Fibroblast of skin of scalp (primary cell): ENCODE measurements around the gene EPS8L2. TPM values are rescaled to one million over a fixed set of nuclear protein-coding genes. Genes with fewer than 3 reads are reported as not detected.

ENCODE experiments used
- DNase-seq: peaks from one replicate; pipeline ENCODE4 v3.0.0-alpha.2; 2013
- polyA plus RNA-seq, 2 experiments: library from polyadenylated mRNA; unstranded; fragments of 120-200 nt; gene quantifications; one replicate each; pipeline ENCODE4 v1.2.1, GENCODE V29; 2013; ENCODE audit not compliant: insufficient read length in 2 of 2

EPS8L2 gene
- 7.1 TPM for polyA plus RNA-seq (2013, experiment 1 of 2; ENCODE audit: insufficient read length)
- polyA plus RNA-seq (2013, experiment 2 of 2; ENCODE audit: insufficient read length), result 8.7 TPM

DNA sequence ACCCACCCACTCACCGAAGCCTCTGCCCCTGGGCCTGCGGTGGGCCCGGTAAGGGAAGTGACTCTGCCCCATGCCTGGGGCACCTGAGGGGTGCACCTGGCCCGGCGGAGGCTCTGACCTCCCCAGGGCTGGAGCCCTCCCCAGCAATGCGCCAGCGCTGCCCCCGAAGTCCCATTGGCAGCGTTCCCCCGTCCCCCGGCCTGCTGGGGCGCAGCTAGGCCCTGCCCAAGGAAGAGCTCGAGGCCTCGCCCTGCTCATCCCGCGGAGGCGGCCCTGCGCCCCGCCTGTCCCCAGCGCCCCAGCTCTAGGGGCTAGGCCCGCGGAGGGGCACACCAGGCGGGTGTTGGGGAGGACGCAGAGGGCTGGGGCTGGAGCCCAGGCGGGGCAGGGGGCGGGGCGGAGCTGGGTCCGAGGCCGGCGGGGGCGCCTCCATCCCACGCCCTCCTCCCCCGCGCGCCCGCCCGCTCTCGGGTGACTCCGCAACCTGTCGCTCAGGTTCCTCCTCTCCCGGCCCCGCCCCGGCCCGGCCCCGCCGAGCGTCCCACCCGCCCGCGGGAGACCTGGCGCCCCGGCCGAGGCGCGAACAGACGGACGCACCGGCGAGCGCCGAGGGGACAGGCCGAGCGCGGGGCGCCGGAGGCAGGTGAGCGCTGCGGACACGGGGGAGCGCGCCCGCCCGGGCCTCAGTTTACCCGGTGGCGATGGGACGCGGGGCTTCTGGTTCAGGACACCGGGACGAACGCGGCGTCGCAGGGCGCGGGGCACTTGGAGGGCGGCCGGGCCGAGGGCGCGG is at the start of gene EPS8L2:
EPS8L2 (plus strand) TSS at position 586 of the 793 bp plus-strand sequence. CDS start 3,177 bp downstream, outside the sequence.
- DNase-seq, result no peak

DNA sequence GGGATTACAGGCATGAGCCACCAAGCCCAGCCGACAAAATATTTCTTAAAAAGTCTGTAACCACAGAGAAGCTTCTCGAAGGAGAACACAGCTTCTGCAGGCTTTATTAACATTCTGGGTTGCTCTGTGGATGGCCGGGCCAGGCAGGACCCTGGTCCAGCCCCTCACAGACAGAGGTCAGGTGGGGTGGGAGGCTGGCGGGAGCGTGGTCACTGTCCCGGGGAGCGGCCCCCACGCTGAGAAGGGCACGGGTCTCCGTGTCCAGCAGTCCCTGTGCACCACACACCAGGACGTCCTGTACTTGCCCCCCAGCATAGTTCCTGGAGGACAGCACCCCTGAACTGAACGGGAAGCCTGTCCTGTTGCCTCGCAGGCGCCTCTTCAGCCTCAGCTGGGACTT is 49.6 kb upstream of the EPS8L2 start:
- DNase-seq, result no peak

DNA sequence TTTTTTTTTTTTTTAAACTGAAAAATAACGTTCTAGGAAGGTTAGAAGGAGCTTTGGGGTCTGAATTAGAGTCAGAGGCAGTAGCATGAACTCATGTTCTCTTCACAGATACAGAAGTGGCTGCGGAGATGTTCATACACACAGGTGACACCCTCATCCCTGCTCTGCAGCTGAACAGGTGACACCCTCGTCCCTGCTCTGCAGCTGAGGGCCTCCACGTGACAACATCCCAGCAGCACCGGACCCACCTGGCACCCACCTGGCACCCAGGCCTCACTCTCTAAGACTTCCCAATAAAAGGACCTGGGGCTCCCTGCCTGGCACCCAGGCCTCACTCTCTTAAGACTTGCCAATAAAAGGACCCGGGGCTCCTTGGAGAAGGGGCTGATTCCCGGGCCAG is 49.2 kb upstream of the EPS8L2 start:
- DNase-seq, result no peak

DNA sequence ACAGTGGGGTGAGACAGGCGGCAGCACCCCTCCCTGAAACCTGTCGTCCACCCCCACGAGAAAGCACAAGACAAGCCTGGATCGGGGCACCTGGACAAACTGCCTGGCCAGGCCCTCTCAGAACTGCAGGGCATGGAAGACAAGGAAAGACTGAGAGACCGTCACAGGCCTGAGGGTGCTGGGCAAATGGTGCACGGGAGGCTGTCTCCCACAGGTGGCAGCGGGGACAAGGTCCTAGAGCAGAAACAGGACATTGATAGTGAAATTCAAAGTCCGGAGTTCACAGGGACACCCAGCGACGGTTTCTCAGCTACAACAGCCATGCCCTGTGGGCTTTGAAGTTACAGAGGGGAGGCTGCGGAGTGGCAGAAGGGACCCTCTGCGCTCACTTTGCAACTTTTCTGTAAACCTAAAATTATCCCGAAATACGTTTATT is 48.3 kb upstream of the EPS8L2 start:
- DNase-seq, result no peak

DNA sequence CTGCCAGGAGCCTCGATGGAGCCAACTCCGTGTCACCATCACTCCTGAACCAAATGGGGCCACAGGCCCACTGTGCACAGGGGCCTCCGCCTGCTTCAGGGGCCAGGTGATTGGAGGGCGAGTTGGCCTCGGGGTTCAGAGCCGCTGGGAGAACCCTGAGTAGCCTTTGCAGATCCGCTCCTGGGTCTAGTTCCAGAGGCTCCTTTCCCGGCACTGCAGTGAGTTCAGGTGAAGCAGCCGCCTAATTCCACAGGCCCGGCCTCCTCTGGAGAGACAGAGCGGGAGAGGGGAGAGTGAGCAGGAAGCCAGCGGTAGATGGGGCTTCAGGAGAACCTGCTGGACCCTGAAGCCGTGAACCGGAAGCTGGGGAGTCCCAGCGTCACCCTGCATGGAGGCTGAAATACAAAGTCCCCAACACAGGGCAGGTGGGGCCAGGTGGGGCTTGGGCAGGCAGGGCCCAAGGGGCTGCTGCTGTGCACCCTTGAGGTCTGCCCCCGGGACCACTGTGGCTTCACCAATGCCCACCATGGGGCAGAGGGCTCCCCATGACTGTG is 46.4 kb upstream of the EPS8L2 start:
- no peak for DNase-seq

DNA sequence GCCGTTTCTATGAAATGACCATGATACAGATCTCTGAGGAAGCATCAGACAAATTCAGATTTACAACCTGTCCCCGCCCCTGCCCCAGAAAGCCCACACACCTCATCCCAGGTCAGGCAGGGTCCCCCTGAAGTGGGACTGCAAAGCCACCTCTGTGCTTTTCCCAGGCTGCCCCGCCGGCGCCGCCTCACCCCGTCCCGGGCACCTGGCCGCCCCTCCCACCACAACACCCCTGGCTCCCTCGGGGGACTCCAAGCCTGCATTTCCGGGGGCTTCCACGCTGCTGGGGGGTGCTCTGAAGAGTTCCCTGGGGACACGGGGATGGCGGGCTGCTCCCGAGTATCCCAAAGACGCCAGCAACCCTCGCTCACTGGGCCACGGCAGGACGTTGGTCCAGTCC is 45.8 kb upstream of the EPS8L2 start:
- DNase-seq, result no peak

DNA sequence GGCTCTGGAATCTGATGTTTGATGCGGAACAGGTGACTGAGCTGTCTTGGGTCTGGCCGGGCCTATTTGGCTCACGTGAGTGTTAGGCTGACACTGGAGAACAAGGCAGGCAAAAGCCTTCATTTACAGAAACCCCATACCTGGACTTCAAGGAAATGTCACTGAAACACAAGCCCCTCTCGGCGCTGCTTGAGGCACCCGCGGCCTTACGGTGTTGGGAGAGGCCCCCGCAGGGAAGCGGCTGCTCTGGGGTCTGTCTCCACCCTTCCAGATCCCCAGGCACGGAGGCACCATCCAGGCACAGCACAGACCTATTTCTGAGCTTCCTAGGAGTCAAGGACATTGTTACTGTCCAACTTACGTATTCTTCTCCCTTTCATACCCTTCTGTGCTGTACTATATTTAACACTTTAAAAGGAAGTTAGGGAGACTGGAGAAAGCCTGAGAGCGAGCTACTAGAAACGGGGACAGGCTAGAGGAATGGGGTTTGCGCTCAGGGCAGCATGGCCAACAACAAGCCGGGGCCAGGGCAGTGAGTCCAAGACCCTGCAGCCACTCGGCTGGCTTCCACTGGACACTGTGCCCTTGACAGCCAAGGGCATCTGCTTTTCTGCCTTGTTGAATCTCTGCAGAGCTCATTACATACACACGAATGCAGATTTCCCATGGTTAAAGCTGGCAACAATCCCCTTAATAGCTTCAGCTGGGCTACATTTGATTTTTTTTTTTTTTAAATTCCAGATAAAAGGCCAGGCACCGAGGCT is 45.2 kb upstream of the EPS8L2 start:
- DNase-seq, result no peak

DNA sequence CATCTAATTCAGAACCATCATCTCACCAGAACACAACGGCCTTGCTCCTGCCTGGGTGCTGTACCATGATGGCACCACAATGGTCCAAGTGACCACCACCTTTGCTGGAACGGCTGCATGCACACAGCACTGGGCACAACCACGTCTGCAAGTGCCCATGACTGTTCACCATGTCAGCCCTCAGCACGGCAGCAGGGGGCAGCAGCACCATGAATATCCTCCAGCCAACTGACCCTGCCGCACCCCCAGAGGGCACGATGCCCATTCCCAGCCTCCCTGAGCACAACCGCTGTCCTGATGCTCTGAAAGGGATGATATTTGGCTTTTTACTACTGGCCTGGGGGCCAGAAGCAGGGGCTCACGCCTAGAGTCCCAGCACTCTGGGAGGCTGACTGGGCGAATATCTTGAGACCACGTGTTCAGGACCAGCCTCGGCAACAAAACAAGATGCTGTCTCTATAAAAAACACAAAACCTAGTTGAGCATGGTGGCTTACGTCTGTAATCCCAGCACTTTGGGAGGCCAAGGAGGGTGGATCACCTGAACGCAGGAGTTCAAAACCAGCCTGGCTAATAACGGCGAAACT is 43.2 kb upstream of the EPS8L2 start:
- peak; percentile 46 for DNase-seq

DNA sequence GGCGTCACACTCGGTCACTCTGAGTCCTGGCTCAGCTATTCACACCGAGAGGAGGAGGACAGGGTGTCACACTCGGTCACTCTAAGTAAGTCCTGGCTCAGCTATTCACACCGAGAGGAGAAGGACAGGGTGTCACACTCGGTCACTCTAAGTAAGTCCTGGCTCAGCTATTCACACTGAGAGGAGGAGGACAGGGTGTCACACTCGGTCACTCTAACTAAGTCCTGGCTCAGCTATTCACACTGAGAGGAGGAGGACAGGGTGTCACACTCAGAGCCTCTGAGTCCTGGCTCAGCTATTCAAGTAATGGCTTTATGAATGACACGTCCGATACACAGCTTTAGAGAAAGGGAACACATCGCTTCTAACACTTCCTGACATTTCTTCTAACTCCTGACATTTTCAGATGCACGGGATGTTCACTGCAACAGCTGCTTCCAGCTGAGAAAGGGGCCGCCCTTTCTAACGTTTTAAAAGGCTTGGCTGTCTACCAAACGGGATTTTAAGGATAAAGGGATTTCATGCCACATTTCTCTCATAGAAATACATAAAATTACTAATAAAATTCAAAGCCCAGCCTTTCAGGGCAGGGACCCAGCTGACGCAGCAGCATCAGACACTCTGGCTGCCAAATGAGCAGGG is 40.8 kb upstream of the EPS8L2 start:
- DNase-seq, result no peak

DNA sequence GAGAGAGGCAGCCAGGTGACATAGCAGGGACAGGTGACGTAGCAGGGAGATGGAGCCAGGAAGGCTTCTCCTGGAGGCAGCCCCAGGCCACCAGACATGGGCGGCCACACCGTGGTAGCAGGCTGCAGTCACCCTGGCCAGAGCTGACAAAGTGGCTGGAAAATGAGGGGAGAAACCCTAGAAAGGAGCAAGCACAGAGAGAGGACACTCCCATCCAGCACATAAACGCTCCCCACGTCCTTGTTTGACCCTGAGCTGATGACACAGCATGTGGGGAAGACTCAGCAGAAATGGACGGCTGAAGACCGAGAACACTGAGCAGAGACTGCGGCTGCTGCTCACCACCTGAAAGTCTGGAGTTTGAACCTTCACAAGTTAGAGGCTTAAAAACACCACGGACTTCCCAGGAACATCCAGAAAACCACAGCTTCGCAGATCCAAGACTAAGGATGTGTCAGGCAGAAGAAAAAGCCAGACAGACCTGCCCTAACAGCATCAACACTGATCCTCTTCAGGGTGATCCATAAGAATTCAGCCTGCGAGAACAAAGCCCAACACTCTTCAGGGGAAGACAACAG is 40.2 kb upstream of the EPS8L2 start:
- peak; percentile 17 for DNase-seq

DNA sequence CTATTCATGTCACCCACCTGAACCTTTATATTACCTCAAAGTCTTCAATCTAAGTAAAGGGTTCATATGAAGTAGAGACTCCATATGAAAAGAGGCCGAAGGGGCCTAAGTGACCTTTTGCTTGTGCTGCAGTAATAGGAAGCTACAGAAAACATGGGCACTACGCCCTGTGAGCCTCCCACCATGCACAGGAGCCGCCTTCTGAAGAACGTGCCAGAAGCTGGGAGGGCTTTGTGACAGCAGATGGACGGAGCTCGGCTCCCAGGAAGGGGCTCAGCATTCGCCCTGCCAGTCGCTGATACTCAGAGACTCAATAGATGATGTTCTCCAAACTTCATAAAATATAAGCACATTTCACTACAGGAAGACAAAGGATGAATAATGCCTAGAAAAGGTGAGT is 32.2 kb upstream of the EPS8L2 start:
- DNase-seq, result no peak

DNA sequence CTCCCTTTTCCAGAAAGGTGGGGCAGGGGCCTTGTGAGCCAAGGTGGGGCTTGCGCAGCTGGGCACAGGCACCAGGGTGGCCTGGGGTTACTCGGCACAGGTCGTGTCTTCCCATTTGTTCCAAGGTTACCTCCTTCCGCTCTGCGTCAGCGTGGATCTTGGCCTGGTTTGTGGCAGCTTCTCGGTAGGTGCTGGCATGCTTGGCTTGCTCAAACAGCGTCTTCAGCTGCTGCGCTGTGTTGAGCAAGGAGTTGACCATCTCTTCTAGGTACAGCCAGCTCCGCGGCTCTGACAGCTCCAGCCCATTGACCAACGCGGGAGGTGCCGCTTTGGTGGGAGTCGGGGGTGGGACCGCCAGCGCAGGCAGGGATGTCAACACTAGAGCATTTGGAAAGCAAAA is 31.6 kb upstream of the EPS8L2 start:
- DNase-seq, result no peak

DNA sequence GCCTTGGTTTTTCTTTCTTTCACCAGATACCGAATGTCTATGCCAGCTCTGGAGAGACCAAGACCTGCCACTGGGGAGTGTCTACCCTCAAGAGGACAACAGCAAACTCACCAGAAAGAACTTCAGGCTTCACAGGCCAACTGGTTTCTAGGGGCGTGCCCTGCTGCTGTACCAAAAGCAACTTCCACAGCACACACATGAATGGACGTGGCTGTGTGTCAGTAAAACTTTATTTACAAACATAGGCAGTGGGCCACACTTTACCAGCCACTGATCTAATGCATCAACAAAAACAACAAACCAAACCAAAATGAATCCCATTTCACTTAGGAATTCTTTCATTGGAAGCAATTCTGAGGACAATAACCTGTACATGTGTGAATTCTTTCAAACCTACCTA is 27.7 kb upstream of the EPS8L2 start:
- DNase-seq, result no peak

DNA sequence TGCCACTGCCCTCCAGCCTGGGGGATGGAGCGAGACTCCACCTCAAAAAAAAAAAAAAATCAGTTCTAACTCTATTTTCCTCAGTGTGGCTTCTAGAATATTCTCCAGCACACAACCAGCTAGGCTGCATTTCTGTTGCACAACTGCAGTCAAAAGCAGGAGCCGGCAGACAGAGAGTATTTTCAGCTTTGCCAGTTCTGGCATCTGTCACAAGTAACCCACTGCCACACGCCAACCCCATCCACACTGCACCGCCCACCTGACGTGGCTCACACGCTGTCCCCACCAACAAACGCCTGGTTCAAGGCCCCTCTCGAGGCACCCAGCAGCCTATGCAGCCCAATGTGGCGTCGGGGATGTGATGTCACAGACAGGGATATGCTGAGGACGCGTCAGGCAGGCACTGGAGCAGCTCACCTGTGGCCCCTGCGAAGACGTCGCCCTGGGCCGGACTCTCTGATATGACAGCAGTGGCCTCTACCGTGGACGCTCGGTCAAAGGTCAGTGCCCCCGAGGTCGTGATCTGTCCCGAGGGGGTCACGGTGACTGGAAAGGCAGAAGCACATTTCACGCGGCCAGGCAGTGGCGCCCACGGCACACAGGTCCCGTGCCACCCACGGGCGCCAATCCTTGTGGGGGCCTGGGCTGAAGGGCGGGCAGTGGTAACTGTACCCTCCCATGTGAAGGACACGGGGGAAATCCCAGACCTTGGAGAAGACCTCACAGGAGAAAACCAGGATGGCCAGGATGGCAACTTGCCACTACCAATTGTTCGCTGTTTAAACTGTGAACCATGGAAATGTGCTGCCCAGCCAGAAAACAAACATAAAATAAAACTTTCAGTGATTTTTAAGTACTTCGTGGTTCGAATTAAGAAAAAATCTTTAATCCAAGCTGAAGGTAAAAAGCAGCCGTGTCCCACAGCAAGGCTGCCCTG is 26.5 kb upstream of the EPS8L2 start:
- no peak for DNase-seq

DNA sequence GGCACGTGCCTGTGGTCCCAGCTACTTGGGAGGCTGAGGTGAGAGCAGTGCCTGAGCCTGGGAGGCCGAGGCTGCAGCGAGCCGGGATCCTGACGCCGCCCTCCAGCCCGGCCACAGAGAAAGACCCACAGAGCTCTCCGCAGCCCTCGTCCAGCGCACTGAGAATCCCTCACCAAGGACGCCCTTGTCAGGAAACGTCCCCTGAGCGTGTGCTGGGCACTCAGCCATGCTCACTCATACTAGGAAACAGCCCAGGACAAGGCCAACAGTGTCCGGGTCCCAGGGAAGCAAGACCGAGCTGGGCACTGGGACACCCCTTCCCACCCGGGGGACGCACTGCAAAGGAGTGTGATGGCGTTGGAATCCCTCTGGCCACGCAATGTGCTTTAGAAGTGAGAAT is 25.6 kb upstream of the EPS8L2 start:
- DNase-seq, result no peak

DNA sequence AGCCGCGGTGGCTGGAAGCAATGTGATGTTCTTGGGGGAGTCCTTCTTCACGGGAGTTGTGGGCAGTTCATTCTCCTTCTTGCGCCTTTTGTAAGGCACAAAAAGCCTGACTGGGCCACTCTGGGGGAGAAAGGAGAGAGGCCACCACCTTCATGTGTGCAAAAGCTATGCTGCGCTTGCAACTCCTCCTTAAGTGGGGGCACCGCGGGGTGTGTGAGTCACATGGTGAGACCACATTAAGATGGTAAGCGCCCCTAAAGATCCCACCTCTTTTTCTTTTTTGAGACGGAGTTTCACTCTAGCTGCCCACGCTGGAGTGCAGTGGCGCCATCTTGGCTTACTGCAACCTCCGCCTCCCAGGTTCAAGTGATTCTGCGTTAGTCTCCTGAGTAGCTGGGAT is 25.1 kb upstream of the EPS8L2 start:
- DNase-seq, result no peak

DNA sequence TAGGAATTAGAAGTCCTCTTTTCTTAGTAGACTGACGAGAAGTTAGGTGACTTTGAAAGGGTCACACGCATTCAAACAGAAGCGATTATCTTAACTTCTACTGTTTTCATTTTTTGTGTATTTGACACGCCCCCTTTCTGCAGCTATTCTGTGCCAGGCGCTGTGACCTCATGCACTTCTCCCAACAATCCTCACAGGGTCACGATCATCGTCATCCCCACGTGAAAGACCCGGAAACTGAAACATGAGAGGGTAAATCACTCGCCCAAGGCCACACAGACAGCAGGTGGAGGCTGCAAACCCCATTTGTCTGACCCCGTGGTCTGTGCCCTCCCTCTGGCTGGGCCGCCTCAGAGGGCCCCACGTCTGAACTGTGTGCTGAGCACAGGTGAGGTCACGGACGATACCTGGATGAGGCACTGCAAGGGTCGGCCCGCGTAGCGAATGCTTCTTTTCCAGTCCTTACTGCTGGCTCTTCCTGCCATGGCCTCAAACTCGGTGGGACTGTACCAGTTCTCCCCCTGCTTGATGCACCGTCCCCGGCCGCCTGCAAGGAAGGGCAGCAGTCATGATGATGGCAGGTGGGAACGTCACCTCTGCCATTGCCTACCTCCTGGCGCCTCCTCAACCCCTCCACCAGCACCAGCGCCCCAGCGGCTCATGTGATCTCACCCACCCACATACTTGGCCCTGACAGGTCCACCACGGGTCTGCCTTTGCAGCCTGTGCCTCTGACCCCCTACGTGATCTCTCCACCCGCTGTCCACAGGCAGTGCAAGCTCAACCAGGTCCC is 19.4 kb upstream of the EPS8L2 start:
- no peak for DNase-seq

DNA sequence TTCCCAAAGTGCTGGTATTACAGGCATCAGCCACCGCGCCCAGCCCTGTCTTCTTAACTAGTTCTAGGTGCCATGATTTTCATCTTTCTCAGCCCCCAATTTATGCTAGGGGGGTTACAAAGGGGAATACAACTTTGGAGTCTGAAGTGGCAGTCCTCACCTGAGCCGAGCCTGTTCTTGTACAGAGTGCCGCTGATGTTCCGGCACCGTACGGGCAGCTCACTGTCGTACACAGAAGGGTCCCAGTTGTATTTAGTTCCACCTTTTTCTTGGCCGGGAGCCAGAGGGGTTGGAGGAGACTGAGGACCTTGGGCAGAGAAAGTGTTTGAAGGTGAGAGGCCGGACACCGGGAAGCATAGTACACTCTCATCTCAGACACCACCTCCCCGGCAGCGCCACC is 18.3 kb upstream of the EPS8L2 start:
- DNase-seq, result no peak

DNA sequence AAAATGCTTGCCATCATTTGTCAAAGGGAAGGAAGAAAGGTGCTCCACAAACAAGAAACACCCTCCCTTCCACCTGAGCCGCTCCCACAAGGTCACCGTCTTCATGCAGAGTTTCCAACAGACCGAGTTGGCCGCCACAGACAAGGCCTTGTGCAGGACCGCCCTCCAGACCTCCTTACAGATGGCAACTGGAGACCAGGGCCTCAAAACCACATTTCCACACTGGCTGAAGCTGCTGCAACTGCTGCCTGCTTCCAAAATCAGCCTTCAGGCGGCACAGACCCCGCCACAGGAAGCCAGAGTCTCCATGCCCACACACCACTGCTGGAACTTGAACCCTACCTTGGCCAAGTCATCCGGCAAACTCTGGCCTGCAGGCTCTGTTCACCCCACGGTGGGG is 17.4 kb upstream of the EPS8L2 start:
- DNase-seq, result no peak

DNA sequence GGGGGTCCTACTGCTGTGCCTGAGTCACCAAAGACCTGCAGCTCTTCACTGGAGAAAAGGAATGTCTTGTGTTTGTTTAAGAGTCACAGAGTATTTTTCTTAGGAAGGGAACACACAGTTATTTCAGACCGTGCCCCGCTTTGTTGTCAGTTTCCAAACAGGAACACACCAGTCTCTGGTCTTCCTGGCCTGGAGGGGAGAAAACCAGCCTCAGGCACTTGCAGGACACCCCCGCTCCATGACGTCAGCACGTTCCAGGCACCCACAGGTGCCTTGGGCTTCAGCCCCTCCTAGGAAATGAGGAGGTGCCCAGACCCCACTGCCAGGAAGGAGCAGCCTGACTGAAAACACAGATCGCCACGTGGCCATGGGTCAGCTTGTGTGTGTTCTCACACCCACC is 16.4 kb upstream of the EPS8L2 start:
- peak; percentile 42 for DNase-seq
